ENCODE data around the gene TSPEAR.

Gene TSPEAR

GRCh38 chr21:44478124-44478800 lies 233.1 kb downstream of the TSPEAR start:
- DNase-seq, result no peak

GRCh38 chr21:44477712-44478111 lies 233.7 kb downstream of the TSPEAR start:
- no peak for DNase-seq

GRCh38 chr21:44477131-44477530 lies 234.2 kb downstream of the TSPEAR start:
- no peak for DNase-seq

- DNase-seq, result no peak
Measured at GRCh38 chr21:44475266-44475845, 236.0 kb downstream of the TSPEAR start.

GRCh38 chr21:44473915-44474555 lies 237.3 kb downstream of the TSPEAR start:
- no peak for DNase-seq

- DNase-seq, result no peak
Measured at GRCh38 chr21:44471996-44472395, 239.4 kb downstream of the TSPEAR start.

- no peak for DNase-seq
Measured at GRCh38 chr21:44471341-44471740, 240.0 kb downstream of the TSPEAR start.

GRCh38 chr21:44467859-44468195 lies 243.5 kb downstream of the TSPEAR start:
- DNase-seq, result no peak

- DNase-seq, result no peak
Measured at GRCh38 chr21:44466996-44467858, 244.1 kb downstream of the TSPEAR start.

- no peak for DNase-seq
Measured at GRCh38 chr21:44466351-44466954, 244.9 kb downstream of the TSPEAR start.

GRCh38 chr21:44464351-44464750 lies 247.0 kb downstream of the TSPEAR start:
- no peak for DNase-seq

- DNase-seq, result no peak
Measured at GRCh38 chr21:44463724-44464123, 247.6 kb downstream of the TSPEAR start.

- DNase-seq, result no peak
Measured at GRCh38 chr21:44462834-44463200, 248.6 kb downstream of the TSPEAR start.

GRCh38 chr21:44462086-44462833 lies 249.1 kb downstream of the TSPEAR start:
- no peak for DNase-seq

- peak; percentile 50 for DNase-seq
Measured at GRCh38 chr21:44461464-44462001, 249.8 kb downstream of the TSPEAR start.

- DNase-seq, result no peak
Measured at GRCh38 chr21:44461005-44461404, 250.4 kb downstream of the TSPEAR start.

GRCh38 chr21:44460441-44460755 lies 251.0 kb downstream of the TSPEAR start:
- DNase-seq, result no peak

GRCh38 chr21:44459712-44460440 lies 251.5 kb downstream of the TSPEAR start:
- DNase-seq, result no peak

- no peak for DNase-seq
Measured at GRCh38 chr21:44458971-44459711, 252.2 kb downstream of the TSPEAR start.

GRCh38 chr21:44456915-44457736 lies 254.2 kb downstream of the TSPEAR start:
- DNase-seq, result no peak
